Uterus (tissue), 4 donors: ENCODE results near the gene FUCA2. TPM values are rescaled to one million over a fixed set of nuclear protein-coding genes. Genes with fewer than 3 reads are reported as not detected.
"Not testable (repeated sequence)": the region's sequence is repeated elsewhere in the genome, so short reads cannot be mapped to it uniquely, and the experiment has no call there.

Experiments used
- DNase-seq, 2 donors: peaks; one replicate each; pipeline ENCODE4 v3.0.0-alpha.2; 2019 to 2020
- H3K27ac ChIP-seq, 2 donors: fragments of 200-600 bp; sonication (generic); 1 replicate in 1 of 2; 2 replicates in 1 of 2; pipeline ENCODE4 v1.5.1; 2016 to 2018
- H3K27me3 ChIP-seq, 2 donors: fragments of 200-600 bp; sonication (generic); one replicate each; pipeline ENCODE4 v1.5.1; 2018 to 2019; ENCODE audit warnings: control low read depth in 1 of 2
- H3K36me3 ChIP-seq, 2 donors: fragments of 200-600 bp; sonication (generic); one replicate each; pipeline ENCODE4 v1.5.1; 2019; ENCODE audit warnings: control low read depth in 1 of 2
- H3K4me1 ChIP-seq, 2 donors: fragments of 200-600 bp; sonication (generic); one replicate each; pipeline ENCODE4 v1.5.1; 2018 to 2019; ENCODE audit warnings: control low read depth in 1 of 2
- H3K4me3 ChIP-seq, 2 donors: fragments of 200-600 bp; sonication (generic); 1 replicate in 1 of 2; 2 replicates in 1 of 2; pipeline ENCODE4 v1.5.1; 2018 to 2019; ENCODE audit warnings: mild to moderate bottlenecking in 1 of 2
- H3K9me3 ChIP-seq, 2 donors: fragments of 200-600 bp; sonication (generic); one replicate each; pipeline ENCODE4 v1.5.1; 2019; ENCODE audit warnings: control low read depth in 1 of 2
- CTCF ChIP-seq, 4 experiments: fragments of 200-600 bp in 2 of 4; fragments of 450-650 bp in 2 of 4; sonication (generic) in 2 of 4; IDR thresholded peaks; one replicate each; pipeline ENCODE4 v1.5.1; 2016 to 2019; ENCODE audit warnings: antibody characterized with exemption in 4 of 4, mild to moderate bottlenecking in 2 of 4, moderate library complexity in 1 of 4
- POLR2A ChIP-seq, 2 donors: fragments of 450-650 bp; IDR thresholded peaks; one replicate each; pipeline ENCODE4 v1.6.1; 2016; ENCODE audit warnings: antibody characterized with exemption in 2 of 2, mild to moderate bottlenecking in 1 of 2, moderate library complexity in 1 of 2
- intact Hi-C: fragments of 100-400 bp; cut with DNase I; formaldehyde crosslinking; loops from one replicate; pipeline ENCODE4 v1.15.1; 2023; ENCODE audit warnings: low total_unique reads
- total RNA-seq, 4 donors: library from RNA; depleted of rRNA in 3 of 4; stranded (reverse); fragments of >200 nt in 3 of 4; gene quantifications; one replicate each; pipeline versions ENCODE4 v1.1.0 to v1.2.4, GENCODE V29; 2014 to 2023
- donor health status: DM: yes; HTN: yes; CAD: no.

Gene FUCA2
- total RNA-seq, 4 donors from 2014 or later = 15.9 to 35.7 (median 21.1) TPM

DNA sequence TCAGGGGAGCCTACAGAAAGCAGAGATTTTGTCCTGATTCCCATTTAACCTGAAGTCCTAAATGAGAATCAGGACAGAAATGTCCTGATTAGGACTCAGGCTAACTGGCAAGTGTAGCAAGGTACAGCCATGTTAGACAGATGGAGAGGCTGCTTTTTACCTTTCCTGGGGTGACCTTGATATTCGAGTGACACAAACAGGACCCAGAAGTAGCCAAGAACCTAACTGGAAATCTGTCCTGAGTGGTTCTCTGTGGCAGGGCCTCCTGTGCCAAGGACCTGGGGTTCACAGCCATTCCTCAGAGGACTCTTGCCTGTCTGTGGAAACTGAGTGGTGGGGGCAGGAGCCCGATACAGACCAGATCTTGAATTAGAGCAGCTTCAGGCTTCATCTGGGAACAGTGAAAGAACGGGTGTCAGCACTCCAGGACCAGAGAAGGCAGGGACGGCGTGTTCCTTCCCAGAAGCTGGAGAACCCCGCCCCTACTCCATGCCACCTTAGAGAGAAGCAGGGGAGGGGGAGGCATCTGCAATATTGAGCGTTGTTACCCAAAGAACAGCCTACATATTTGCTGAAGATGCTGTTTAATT is 4.3 kb upstream of the FUCA2 start:
- no peak overlapping the region for H3K27ac ChIP-seq
- intact Hi-C loops = no loop called here

GRCh38 chr6:143515061-143515760 is 3.7 kb upstream of the FUCA2 start:
- Histone ChIP-seq H3K9me3 (no peaks in the 10 kb centered on the region), H3K36me3 (no peaks in the 10 kb centered on the region), H3K4me1 (no peaks in the 10 kb centered on the region), H3K27ac (no peak overlapping the region), H3K27me3 (no peaks in the 10 kb centered on the region), H3K4me3 (no peak overlapping the region)
- TF ChIP-seq CTCF (IDR thresholded peaks at IDR 0.05) (no peak), POLR2A (IDR thresholded peaks at IDR 0.05) (no peak)
- intact Hi-C loops = no loop called here
- no peak for DNase-seq

More for the DNA sequence above, 4.3 kb upstream of the FUCA2 start:
- Histone ChIP-seq H3K27me3 (no peaks in the 10 kb centered on the region), H3K4me3 (no peak overlapping the region), H3K9me3 (no peaks in the 10 kb centered on the region), H3K4me1 (no peaks in the 10 kb centered on the region), H3K36me3 (no peaks in the 10 kb centered on the region)
- TF ChIP-seq POLR2A (IDR thresholded peaks at IDR 0.05) (no peak), CTCF (IDR thresholded peaks at IDR 0.05) (no peak)
- no peak for DNase-seq

- Histone ChIP-seq H3K4me3 (no peak overlapping the region), H3K9me3 (no peaks in the 10 kb centered on the region), H3K27ac (no peak overlapping the region), H3K27me3 (no peaks in the 10 kb centered on the region), H3K36me3 (no peaks in the 10 kb centered on the region), H3K4me1 (no peaks in the 10 kb centered on the region)
- no peak for TF ChIP-seq POLR2A (IDR thresholded peaks at IDR 0.05)
- TF ChIP-seq CTCF (IDR thresholded peaks at IDR 0.05) = peak in 1 of 4 experiments; percentile 4
- intact Hi-C loops = no loop called here
- no peak for DNase-seq
Measured at GRCh38 chr6:143513410-143513809, 1.9 kb upstream of the FUCA2 start.

- H3K4me3 ChIP-seq = peak overlapping the region; percentile 75 to 88
- intact Hi-C loops, H3K27me3 ChIP-seq, H3K9me3 ChIP-seq, H3K36me3 ChIP-seq, H3K4me1 ChIP-seq, DNase-seq: not testable (repeated sequence)
- peak overlapping the region in 1 of 2 donors; percentile 85 for H3K27ac ChIP-seq
Measured at GRCh38 chr6:143510326-143510725, 1.2 kb downstream of the FUCA2 start.

GRCh38 chr6:143507358-143508145 is 4.0 kb downstream of the FUCA2 start:
- Histone ChIP-seq H3K4me1 (no peaks in the 10 kb centered on the region), H3K27me3 (no peaks in the 10 kb centered on the region), H3K9me3 (no peaks in the 10 kb centered on the region), H3K36me3 (no peaks in the 10 kb centered on the region), H3K27ac (no peak overlapping the region), H3K4me3 (no peak overlapping the region)
- no peak for DNase-seq
- no peak for TF ChIP-seq POLR2A (IDR thresholded peaks at IDR 0.05)
- TF ChIP-seq CTCF (IDR thresholded peaks at IDR 0.05) = no peak
- intact Hi-C loops = no loop called here
